GM12801 (cell line): ENCODE results near the gene MAP3K6.

Experiments
- CTCF ChIP-seq: IDR thresholded peaks from one replicate; pipeline ENCODE4 v1.5.1; 2011; ENCODE audit warnings: control low read depth; ENCODE audit not compliant: insufficient read length; ENCODE audit errors: extremely low read depth

The MAP3K6 gene

GRCh38 chr1:27365372-27366112 lies 1.2 kb downstream of the MAP3K6 start:
- TF ChIP-seq CTCF = no peak

- TF ChIP-seq CTCF = no peak
Measured at GRCh38 chr1:27364696-27365371, 1.9 kb downstream of the MAP3K6 start.

GRCh38 chr1:27363766-27364695 lies 2.7 kb downstream of the MAP3K6 start:
- TF ChIP-seq CTCF = no peak

GRCh38 chr1:27361553-27361952 lies 5.2 kb downstream of the MAP3K6 start:
- TF ChIP-seq CTCF = no peak

GRCh38 chr1:27361044-27361402 lies 5.7 kb downstream of the MAP3K6 start:
- TF ChIP-seq CTCF = no peak

GRCh38 chr1:27360159-27361043 lies 6.4 kb downstream of the MAP3K6 start:
- no peak for TF ChIP-seq CTCF
